ENCODE data around the gene DAGLB.

Gene DAGLB

GRCh38 chr7:6482743-6483119 lies 35.0 kb upstream of the DAGLB start:
- H3K9ac ChIP-seq (ENCODE audit: low read depth in 1 of 2, low read length in 2 of 2): peak overlapping the region; percentile 88 to 94
- peaks cover 29 to 38% of the 10 kb centered on the region in 2 donors for H3K4me1 ChIP-seq (ENCODE audit: control insufficient read depth in 1 of 2, insufficient read depth in 2 of 2, low read length in 2 of 2)
- H3K9me3 ChIP-seq (ENCODE audit: control insufficient read depth in 1 of 2, low read length in 2 of 2): no peaks in the 10 kb centered on the region
- H3K36me3 ChIP-seq (ENCODE audit: control insufficient read depth in 1 of 2, insufficient read depth in 2 of 2, low read length in 2 of 2): peaks cover 0 to 2% of the 10 kb centered on the region in 2 donors
- H3K27ac ChIP-seq (ENCODE audit: low read depth, low read length): peak overlapping the region; percentile 94
- peak overlapping the region; percentile 91 to 95 for H3K4me3 ChIP-seq (ENCODE audit: low read depth in 1 of 2, low read length in 2 of 2)
- H3K27me3 ChIP-seq (ENCODE audit: control insufficient read depth in 1 of 2, insufficient read depth in 2 of 2, low read length in 2 of 2): no peaks in the 10 kb centered on the region

GRCh38 chr7:6482307-6482706 lies 34.6 kb upstream of the DAGLB start:
- peak overlapping the region in 1 of 2 donors; percentile 94 for H3K9ac ChIP-seq (ENCODE audit: low read depth in 1 of 2, low read length in 2 of 2)
- peak overlapping the region; percentile 91 to 95 for H3K4me3 ChIP-seq (ENCODE audit: low read depth in 1 of 2, low read length in 2 of 2)
- no peaks in the 10 kb centered on the region for H3K9me3 ChIP-seq (ENCODE audit: control insufficient read depth in 1 of 2, low read length in 2 of 2)
- H3K36me3 ChIP-seq (ENCODE audit: control insufficient read depth in 1 of 2, insufficient read depth in 2 of 2, low read length in 2 of 2): peaks cover 0 to 2% of the 10 kb centered on the region in 2 donors
- peaks cover 33 to 39% of the 10 kb centered on the region in 2 donors for H3K4me1 ChIP-seq (ENCODE audit: control insufficient read depth in 1 of 2, insufficient read depth in 2 of 2, low read length in 2 of 2)
- no peaks in the 10 kb centered on the region for H3K27me3 ChIP-seq (ENCODE audit: control insufficient read depth in 1 of 2, insufficient read depth in 2 of 2, low read length in 2 of 2)
- H3K27ac ChIP-seq (ENCODE audit: low read depth, low read length): peak overlapping the region; percentile 10

- peaks cover 0 to 5% of the 10 kb centered on the region in 2 donors for H3K36me3 ChIP-seq (ENCODE audit: control insufficient read depth in 1 of 2, insufficient read depth in 2 of 2, low read length in 2 of 2)
- H3K9me3 ChIP-seq (ENCODE audit: control insufficient read depth in 1 of 2, low read length in 2 of 2): no peaks in the 10 kb centered on the region
- H3K27me3 ChIP-seq (ENCODE audit: control insufficient read depth in 1 of 2, insufficient read depth in 2 of 2, low read length in 2 of 2): no peaks in the 10 kb centered on the region
- peak overlapping the region; percentile 37 to 56 for H3K4me3 ChIP-seq (ENCODE audit: low read depth in 1 of 2, low read length in 2 of 2)
- H3K9ac ChIP-seq (ENCODE audit: low read depth in 1 of 2, low read length in 2 of 2): no peak overlapping the region
- H3K27ac ChIP-seq (ENCODE audit: low read depth, low read length): no peak overlapping the region
- H3K4me1 ChIP-seq (ENCODE audit: control insufficient read depth in 1 of 2, insufficient read depth in 2 of 2, low read length in 2 of 2): peaks cover 42 to 48% of the 10 kb centered on the region in 2 donors
Observed at GRCh38 chr7:6481445-6481844, 33.7 kb upstream of the DAGLB start.

GRCh38 chr7:6480323-6480660 lies 32.5 kb upstream of the DAGLB start:
- Histone ChIP-seq H3K36me3 (ENCODE audit: control insufficient read depth in 1 of 2, insufficient read depth in 2 of 2, low read length in 2 of 2) (peaks cover 0 to 16% of the 10 kb centered on the region in 2 donors), H3K27me3 (ENCODE audit: control insufficient read depth in 1 of 2, insufficient read depth in 2 of 2, low read length in 2 of 2) (no peaks in the 10 kb centered on the region), H3K4me1 (ENCODE audit: control insufficient read depth in 1 of 2, insufficient read depth in 2 of 2, low read length in 2 of 2) (peaks cover 42 to 56% of the 10 kb centered on the region in 2 donors), H3K9me3 (ENCODE audit: control insufficient read depth in 1 of 2, low read length in 2 of 2) (no peaks in the 10 kb centered on the region), H3K9ac (ENCODE audit: low read depth in 1 of 2, low read length in 2 of 2) (peak overlapping the region in 1 of 2 donors; percentile 24), H3K27ac (ENCODE audit: low read depth, low read length) (no peak overlapping the region), H3K4me3 (ENCODE audit: low read depth in 1 of 2, low read length in 2 of 2) (peak overlapping the region; percentile 14 to 31)

- Histone ChIP-seq H3K9ac (ENCODE audit: low read depth in 1 of 2, low read length in 2 of 2) (no peak overlapping the region), H3K9me3 (ENCODE audit: control insufficient read depth in 1 of 2, low read length in 2 of 2) (no peaks in the 10 kb centered on the region), H3K27me3 (ENCODE audit: control insufficient read depth in 1 of 2, insufficient read depth in 2 of 2, low read length in 2 of 2) (no peaks in the 10 kb centered on the region), H3K4me3 (ENCODE audit: low read depth in 1 of 2, low read length in 2 of 2) (no peak overlapping the region), H3K4me1 (ENCODE audit: control insufficient read depth in 1 of 2, insufficient read depth in 2 of 2, low read length in 2 of 2) (peaks cover 42 to 53% of the 10 kb centered on the region in 2 donors), H3K27ac (ENCODE audit: low read depth, low read length) (no peak overlapping the region), H3K36me3 (ENCODE audit: control insufficient read depth in 1 of 2, insufficient read depth in 2 of 2, low read length in 2 of 2) (peaks cover 0 to 28% of the 10 kb centered on the region in 2 donors)
Observed at GRCh38 chr7:6479067-6479466, 31.3 kb upstream of the DAGLB start.

- Histone ChIP-seq H3K4me3 (ENCODE audit: low read depth in 1 of 2, low read length in 2 of 2) (no peak overlapping the region), H3K27me3 (ENCODE audit: control insufficient read depth in 1 of 2, insufficient read depth in 2 of 2, low read length in 2 of 2) (no peaks in the 10 kb centered on the region), H3K36me3 (ENCODE audit: control insufficient read depth in 1 of 2, insufficient read depth in 2 of 2, low read length in 2 of 2) (peaks cover 0 to 37% of the 10 kb centered on the region in 2 donors), H3K9ac (ENCODE audit: low read depth in 1 of 2, low read length in 2 of 2) (no peak overlapping the region), H3K9me3 (ENCODE audit: control insufficient read depth in 1 of 2, low read length in 2 of 2) (no peaks in the 10 kb centered on the region), H3K4me1 (ENCODE audit: control insufficient read depth in 1 of 2, insufficient read depth in 2 of 2, low read length in 2 of 2) (peaks cover 42 to 53% of the 10 kb centered on the region in 2 donors), H3K27ac (ENCODE audit: low read depth, low read length) (no peak overlapping the region)
Observed at GRCh38 chr7:6478186-6478585, 30.4 kb upstream of the DAGLB start.

GRCh38 chr7:6477318-6477660 lies 29.5 kb upstream of the DAGLB start:
- peaks cover 41 to 47% of the 10 kb centered on the region in 2 donors for H3K4me1 ChIP-seq (ENCODE audit: control insufficient read depth in 1 of 2, insufficient read depth in 2 of 2, low read length in 2 of 2)
- no peaks in the 10 kb centered on the region for H3K27me3 ChIP-seq (ENCODE audit: control insufficient read depth in 1 of 2, insufficient read depth in 2 of 2, low read length in 2 of 2)
- no peak overlapping the region for H3K9ac ChIP-seq (ENCODE audit: low read depth in 1 of 2, low read length in 2 of 2)
- H3K9me3 ChIP-seq (ENCODE audit: control insufficient read depth in 1 of 2, low read length in 2 of 2): no peaks in the 10 kb centered on the region
- no peak overlapping the region for H3K4me3 ChIP-seq (ENCODE audit: low read depth in 1 of 2, low read length in 2 of 2)
- peaks cover 5 to 45% of the 10 kb centered on the region in 2 donors for H3K36me3 ChIP-seq (ENCODE audit: control insufficient read depth in 1 of 2, insufficient read depth in 2 of 2, low read length in 2 of 2)
- H3K27ac ChIP-seq (ENCODE audit: low read depth, low read length): no peak overlapping the region

- Histone ChIP-seq H3K27me3 (ENCODE audit: control insufficient read depth in 1 of 2, insufficient read depth in 2 of 2, low read length in 2 of 2) (no peaks in the 10 kb centered on the region), H3K36me3 (ENCODE audit: control insufficient read depth in 1 of 2, insufficient read depth in 2 of 2, low read length in 2 of 2) (peaks cover 8 to 51% of the 10 kb centered on the region in 2 donors)
Observed at GRCh38 chr7:6476596-6477317, 29.0 kb upstream of the DAGLB start.

GRCh38 chr7:6475433-6476186 lies 27.9 kb upstream of the DAGLB start:
- Histone ChIP-seq H3K9ac (ENCODE audit: low read depth in 1 of 2, low read length in 2 of 2) (no peak overlapping the region), H3K4me1 (ENCODE audit: control insufficient read depth in 1 of 2, insufficient read depth in 2 of 2, low read length in 2 of 2) (peaks cover 30 to 35% of the 10 kb centered on the region in 2 donors), H3K27ac (ENCODE audit: low read depth, low read length) (no peak overlapping the region), H3K36me3 (ENCODE audit: control insufficient read depth in 1 of 2, insufficient read depth in 2 of 2, low read length in 2 of 2) (peaks cover 12 to 57% of the 10 kb centered on the region in 2 donors), H3K27me3 (ENCODE audit: control insufficient read depth in 1 of 2, insufficient read depth in 2 of 2, low read length in 2 of 2) (no peaks in the 10 kb centered on the region), H3K9me3 (ENCODE audit: control insufficient read depth in 1 of 2, low read length in 2 of 2) (no peaks in the 10 kb centered on the region), H3K4me3 (ENCODE audit: low read depth in 1 of 2, low read length in 2 of 2) (no peak overlapping the region)

More at GRCh38 chr7:6476596-6477317, 29.0 kb upstream of the DAGLB start:
- no peak overlapping the region for H3K9ac ChIP-seq (ENCODE audit: low read depth in 1 of 2, low read length in 2 of 2)
- no peaks in the 10 kb centered on the region for H3K9me3 ChIP-seq (ENCODE audit: control insufficient read depth in 1 of 2, low read length in 2 of 2)
- H3K27ac ChIP-seq (ENCODE audit: low read depth, low read length): no peak overlapping the region
- no peak overlapping the region for H3K4me3 ChIP-seq (ENCODE audit: low read depth in 1 of 2, low read length in 2 of 2)
- peaks cover 37 to 44% of the 10 kb centered on the region in 2 donors for H3K4me1 ChIP-seq (ENCODE audit: control insufficient read depth in 1 of 2, insufficient read depth in 2 of 2, low read length in 2 of 2)

- H3K27me3 ChIP-seq (ENCODE audit: control insufficient read depth in 1 of 2, insufficient read depth in 2 of 2, low read length in 2 of 2): no peaks in the 10 kb centered on the region
- H3K9me3 ChIP-seq (ENCODE audit: control insufficient read depth in 1 of 2, low read length in 2 of 2): no peaks in the 10 kb centered on the region
- peaks cover 7 to 14% of the 10 kb centered on the region in 2 donors for H3K4me1 ChIP-seq (ENCODE audit: control insufficient read depth in 1 of 2, insufficient read depth in 2 of 2, low read length in 2 of 2)
- no peak overlapping the region for H3K9ac ChIP-seq (ENCODE audit: low read depth in 1 of 2, low read length in 2 of 2)
- no peak overlapping the region for H3K27ac ChIP-seq (ENCODE audit: low read depth, low read length)
- H3K36me3 ChIP-seq (ENCODE audit: control insufficient read depth in 1 of 2, insufficient read depth in 2 of 2, low read length in 2 of 2): peaks cover 42 to 80% of the 10 kb centered on the region in 2 donors
- no peak overlapping the region for H3K4me3 ChIP-seq (ENCODE audit: low read depth in 1 of 2, low read length in 2 of 2)
Observed at GRCh38 chr7:6465862-6466261, 18.1 kb upstream of the DAGLB start.

Data from duodenal mucosa (tissue), 2 donors.